Esophagus muscularis mucosa (tissue), 4 donors: Measurements from ENCODE around the gene ICE2. TPM values are rescaled to one million over a fixed set of nuclear protein-coding genes. Genes with fewer than 3 reads are reported as not detected.
"Not testable (repeated sequence)": the region's sequence is repeated elsewhere in the genome, so short reads cannot be mapped to it uniquely, and the experiment has no call there.

Experiments used
- DNase-seq: peaks from one replicate; pipeline ENCODE4 v3.0.0-alpha.2; 2017; ENCODE audit errors: extremely low spot score
- H3K27ac ChIP-seq, 4 donors: fragments of 200-600 bp; sonication (generic); replicated peaks in 1 of 4; 1 replicate in 3 of 4; 2 replicates in 1 of 4; pipeline ENCODE4 v1.5.1; 2016 to 2019; ENCODE audit warnings: mild to moderate bottlenecking in 1 of 4
- H3K27me3 ChIP-seq, 4 donors: fragments of 200-600 bp; sonication (generic); one replicate each; pipeline versions ENCODE4 v1.5.1 to v1.6.0; 2016 to 2019
- H3K36me3 ChIP-seq, 4 donors: fragments of 200-600 bp; sonication (generic); one replicate each; pipeline ENCODE4 v1.5.1; 2016 to 2019
- H3K4me1 ChIP-seq, 4 donors: fragments of 200-600 bp; sonication (generic); one replicate each; pipeline ENCODE4 v1.5.1; 2016 to 2019
- H3K4me3 ChIP-seq, 4 donors: fragments of 200-600 bp; sonication (generic); 1 replicate in 2 of 4; 2 replicates in 2 of 4; pipeline ENCODE4 v1.5.1; 2016 to 2019; ENCODE audit warnings: mild to moderate bottlenecking in 4 of 4, moderate library complexity in 1 of 4
- H3K9me3 ChIP-seq, 4 donors: fragments of 200-600 bp; sonication (generic); 1 replicate in 3 of 4; 2 replicates in 1 of 4; pipeline ENCODE4 v1.5.1; 2016 to 2019
- CTCF ChIP-seq, 3 experiments: fragments of 200-600 bp in 2 of 3; fragments of 450-650 bp in 1 of 3; sonication (generic) in 2 of 3; IDR thresholded peaks; one replicate each; pipeline ENCODE4 v1.5.1; 2017 to 2019; ENCODE audit warnings: antibody characterized with exemption in 3 of 3, mild to moderate bottlenecking in 2 of 3, moderate library complexity in 1 of 3
- EP300 ChIP-seq: sonication (generic); formaldehyde crosslinking; IDR thresholded peaks from one replicate; pipeline ENCODE4 v1.6.1; 2017; ENCODE audit warnings: antibody characterized with exemption
- POLR2A ChIP-seq: fragments of 450-650 bp; IDR thresholded peaks from one replicate; pipeline ENCODE4 v1.6.1; 2017; ENCODE audit warnings: antibody characterized with exemption, moderate library complexity, mild to moderate bottlenecking, low read depth
- POLR2AphosphoS5 ChIP-seq, 2 donors: sonication (generic); formaldehyde crosslinking; IDR thresholded peaks; one replicate each; pipeline ENCODE4 v1.6.1; 2017; ENCODE audit warnings: antibody characterized with exemption in 2 of 2
- WGBS: methylation state at CpG from one replicate; pipeline ENCODE4 v1.1.5; 2018; 5-methylcytosine and 5-hydroxymethylcytosine counted together
- intact Hi-C: fragments of 100-400 bp; cut with DNase I; formaldehyde crosslinking; loops from one replicate; pipeline ENCODE4 v1.15.1; 2023
- total RNA-seq, 4 donors: library from RNA; depleted of rRNA; stranded (reverse); fragments of >200 nt; gene quantifications; one replicate each; pipeline versions ENCODE4 v1.1.0 to v1.2.1, GENCODE V29; 2016

Gene ICE2
- total RNA-seq, 4 donors from 2014 or later: 17.4 to 30.4 (median 21.3) TPM

- Histone ChIP-seq H3K4me3 (no peak overlapping the region), H3K27ac (peak overlapping the region in 1 of 4 donors; percentile 23), H3K9me3 (no peaks in the 10 kb centered on the region), H3K36me3 (no peaks in the 10 kb centered on the region), H3K27me3 (no peaks in the 10 kb centered on the region), H3K4me1 (peaks cover 6 to 16% (median 11%) of the 10 kb centered on the region in 4 donors)
- intact Hi-C loops: no loop called here
- no peak for DNase-seq
- TF ChIP-seq POLR2A (no peak), POLR2AphosphoS5 (IDR thresholded peaks at IDR 0.05) (no peak)
Measured at GRCh38 chr15:60408463-60408981, 70.4 kb downstream of the ICE2 start.

- TF ChIP-seq CTCF (IDR thresholded peaks at IDR 0.05) (no peak), EP300 (no peak), POLR2A (no peak), POLR2AphosphoS5 (IDR thresholded peaks at IDR 0.05) (no peak)
- intact Hi-C loops: no loop called here
- DNase-seq: no peak
- Histone ChIP-seq H3K27me3 (no peaks in the 10 kb centered on the region), H3K9me3 (no peaks in the 10 kb centered on the region), H3K36me3 (no peaks in the 10 kb centered on the region), H3K4me1 (peaks cover 0 to 9% (median 6%) of the 10 kb centered on the region in 4 donors), H3K4me3 (no peak overlapping the region), H3K27ac (no peak overlapping the region)
Measured at GRCh38 chr15:60407415-60407805, 71.5 kb downstream of the ICE2 start.

GRCh38 chr15:60406513-60407414 lies 72.2 kb downstream of the ICE2 start:
- Histone ChIP-seq H3K27ac (peak overlapping the region in 1 of 4 donors; percentile 20), H3K36me3 (no peaks in the 10 kb centered on the region), H3K27me3 (no peaks in the 10 kb centered on the region), H3K4me1 (peaks cover 0 to 9% (median 6%) of the 10 kb centered on the region in 4 donors), H3K4me3 (no peak overlapping the region), H3K9me3 (no peaks in the 10 kb centered on the region)
- no peak for TF ChIP-seq EP300
- no peak for TF ChIP-seq POLR2AphosphoS5 (IDR thresholded peaks at IDR 0.05)
- TF ChIP-seq POLR2A: no peak
- TF ChIP-seq CTCF (IDR thresholded peaks at IDR 0.05): no peak
- intact Hi-C loops: no loop called here
- 85% methylated on average over 2 of the region's 2 CpGs for WGBS
- no peak for DNase-seq

GRCh38 chr15:60405399-60405798 lies 73.5 kb downstream of the ICE2 start:
- no peaks in the 10 kb centered on the region for H3K36me3 ChIP-seq
- WGBS: 47% methylated on average over 2 of the region's 2 CpGs
- peaks cover 0 to 9% (median 6%) of the 10 kb centered on the region in 4 donors for H3K4me1 ChIP-seq
- no peak overlapping the region for H3K4me3 ChIP-seq
- no peak overlapping the region for H3K27ac ChIP-seq
- no peaks in the 10 kb centered on the region for H3K27me3 ChIP-seq
- no peaks in the 10 kb centered on the region for H3K9me3 ChIP-seq
- intact Hi-C loops: no loop called here
- DNase-seq: no peak
- TF ChIP-seq EP300 (no peak), POLR2A (no peak), CTCF (IDR thresholded peaks at IDR 0.05) (no peak), POLR2AphosphoS5 (IDR thresholded peaks at IDR 0.05) (no peak)

- H3K4me1 ChIP-seq, intact Hi-C loops, DNase-seq, H3K4me3 ChIP-seq, H3K27me3 ChIP-seq, H3K9me3 ChIP-seq, H3K27ac ChIP-seq, H3K36me3 ChIP-seq: not testable (repeated sequence)
- WGBS: 97% methylated on average over 12 of the region's 12 CpGs
Measured at GRCh38 chr15:60404351-60404750, 74.6 kb downstream of the ICE2 start.
